Measurements from ENCODE around the gene SLC22A4. TPM values are rescaled to one million over a fixed set of nuclear protein-coding genes. Genes with fewer than 3 reads are reported as not detected.

Gene SLC22A4
- total and polyA plus RNA-seq, 2 of the 8 experiments (the other 6 are each of a cell fraction or from before 2014, with no cell fraction given): 0.45 to 0.60 TPM

DNA sequence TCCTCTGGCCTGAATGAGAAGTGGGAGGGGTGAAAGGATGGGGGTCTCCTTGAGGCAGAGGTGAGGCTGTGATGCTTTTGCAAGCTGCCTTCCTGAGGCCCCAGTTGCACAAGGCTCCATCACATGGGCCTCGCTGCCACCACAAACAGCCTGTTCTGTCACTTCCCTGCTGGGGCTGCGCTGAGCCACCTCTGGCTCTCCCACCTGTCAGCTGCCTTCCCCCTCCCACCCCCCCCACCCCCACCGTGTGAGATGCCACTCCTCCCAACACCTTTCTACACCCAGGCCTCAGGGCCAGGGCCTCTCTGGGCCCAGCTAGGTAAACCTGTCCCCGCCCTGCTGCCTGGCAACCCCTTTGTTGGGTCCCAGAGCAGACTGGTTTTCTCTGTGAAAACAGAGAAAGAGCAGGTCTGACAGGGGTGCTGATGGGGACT lies 41.2 kb upstream of the SLC22A4 start:
- no peak overlapping the region for H3K18ac ChIP-seq (ENCODE audit: extremely low read depth, low read length)
- H3K4me1 ChIP-seq (replicated peaks in 1 of 4; ENCODE audit: control insufficient read depth in 3 of 4, insufficient read depth in 4 of 4, low read length in 3 of 4): peaks cover 4 to 6% (median 5%) of the 10 kb centered on the region in 4 experiments
- no peak overlapping the region for H3K4ac ChIP-seq (replicated peaks; ENCODE audit: insufficient read length, low read depth, low read length)
- H3K4me3 ChIP-seq (ENCODE audit: extremely low read depth in 1 of 4, insufficient read depth in 2 of 4, low read depth in 3 of 4, low read length in 4 of 4): no peak overlapping the region
- no peak overlapping the region for H2BK12ac ChIP-seq (ENCODE audit: low read depth, low read length)
- 100% methylated on average over 2 of the region's 4 CpGs; no CpG with 5 or more reads in 1 of the 2 experiments for WGBS, 2 experiments (ENCODE audit: extremely low coverage in 1 of 2, insufficient coverage in 1 of 2, insufficient read length in 1 of 2, insufficient replicate concordance in 2 of 2, low coverage in 1 of 2, low lambda C conversion rate in 2 of 2, missing lambda C conversion rate in 1 of 2)
- no peak overlapping the region for H3K23ac ChIP-seq (ENCODE audit: insufficient read length)
- DNase-seq (ENCODE audit: low read depth in 1 of 2, low spot score in 2 of 2) (no peak), FAIRE-seq (no peak)
- no peaks in the 10 kb centered on the region for H3K36me3 ChIP-seq (ENCODE audit: control insufficient read depth in 2 of 4, insufficient read depth in 4 of 4, low read length in 3 of 4)
- TF ChIP-seq SIN3A (conservative IDR thresholded peaks at IDR 0.05 in 1 of 2, IDR thresholded peaks at IDR 0.05 in 1 of 2; ENCODE audit: low read depth in 1 of 2, low read length in 2 of 2) (no peak), KDM5A (IDR thresholded peaks at IDR 0.05; ENCODE audit: low read length) (no peak), KDM1A (IDR thresholded peaks at IDR 0.05; ENCODE audit: borderline replicate concordance, low read length) (no peak), EZH2 (IDR thresholded peaks at IDR 0.05; ENCODE audit: low read depth, low read length, severe bottlenecking) (no peak), SRF (IDR thresholded peaks at IDR 0.05; ENCODE audit: low read depth, low read length) (no peak)
- TF ChIP-seq, protein P1, sequence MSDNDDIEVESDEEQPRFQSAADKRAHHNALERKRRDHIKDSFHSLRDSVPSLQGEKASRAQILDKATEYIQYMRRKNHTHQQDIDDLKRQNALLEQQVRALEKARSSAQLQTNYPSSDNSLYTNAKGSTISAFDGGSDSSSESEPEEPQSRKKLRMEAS (IDR thresholded peaks at IDR 0.05): no peak
- H3K79me1 ChIP-seq (ENCODE audit: low read depth, low read length): no peaks in the 10 kb centered on the region
- H2BK120ac ChIP-seq (replicated peaks; ENCODE audit: low read depth, low read length): no peak overlapping the region
- H3K79me2 ChIP-seq (ENCODE audit: control insufficient read depth in 1 of 2, insufficient read depth in 2 of 2, low read length in 2 of 2): no peaks in the 10 kb centered on the region
- no peak overlapping the region for H3K27ac ChIP-seq (ENCODE audit: low read depth, low read length)
- no peak overlapping the region for H2BK5ac ChIP-seq (ENCODE audit: low read depth, low read length)
- H4K8ac ChIP-seq (ENCODE audit: extremely low read depth, insufficient read depth, low read length): no peak overlapping the region
- H2AFZ ChIP-seq (ENCODE audit: low read length): no peak overlapping the region
- no peaks in the 10 kb centered on the region for H4K20me1 ChIP-seq (replicated peaks in 1 of 2; ENCODE audit: control insufficient read depth in 1 of 2, insufficient read depth in 2 of 2, low read length in 2 of 2)
- no peak overlapping the region for H3K4me2 ChIP-seq (ENCODE audit: insufficient read depth in 1 of 2, low read depth in 2 of 2, low read length in 2 of 2)
- H3K9me3 ChIP-seq (ENCODE audit: insufficient read depth in 2 of 2, low read depth in 1 of 2, low read length in 1 of 2): no peaks in the 10 kb centered on the region
- CTCF ChIA-PET (ENCODE audit: partially characterized antibody): interaction anchor here (1.5 to 9.3 kb wide), 4 partner anchors 10 to 19 kb away, joined by 4 to 96 read pairs (median 6); no protein-coding TSS in a partner anchor
- H3K9ac ChIP-seq (replicated peaks in 1 of 4; ENCODE audit: extremely low read depth in 1 of 4, low read depth in 3 of 4, low read length in 3 of 4): no peak overlapping the region
- no peak overlapping the region for H2BK15ac ChIP-seq (ENCODE audit: low read length)
- no peak overlapping the region for H3K14ac ChIP-seq (ENCODE audit: insufficient read length)
- H3K56ac ChIP-seq (replicated peaks; ENCODE audit: insufficient read length, low read depth, low read length): no peak overlapping the region
- H2AK5ac ChIP-seq (ENCODE audit: low read depth, low read length): no peak overlapping the region
- H4K5ac ChIP-seq (ENCODE audit: insufficient read length, low read depth, low read length): no peak overlapping the region
- peaks cover 10% of the 10 kb centered on the region; the same call in 1 of the 2 replicates for H3K23me2 ChIP-seq (ENCODE audit: low read depth, low read length)
- H3K27me3 ChIP-seq (replicated peaks in 1 of 4; ENCODE audit: control insufficient read depth in 3 of 4, extremely low read depth in 1 of 4, insufficient read depth in 3 of 4, low read length in 3 of 4): peaks cover 0 to 8% (median 6%) of the 10 kb centered on the region in 4 experiments; a peak in 3 of 7 replicates
- POLR2A ChIA-PET (ENCODE audit: partially characterized antibody): no interaction called here
- no peak overlapping the region for H2BK20ac ChIP-seq (ENCODE audit: low read length)
- H4K91ac ChIP-seq (replicated peaks; ENCODE audit: insufficient read length, low read length): no peak overlapping the region

Data from H1 (cell line).